GM23248 (cell line): ENCODE data around the gene PEX26. TPM values are rescaled to one million over a fixed set of nuclear protein-coding genes. Genes with fewer than 3 reads are reported as not detected.
A peak's percentile ranks its signal among the peaks of the same experiment; 100 is the strongest.

Source experiments
- DNase-seq: peaks from one replicate; pipeline ENCODE4 v3.0.0-alpha.2; 2015
- H2AFZ ChIP-seq: fragments of 200-600 bp; sonication (generic); 2 replicates; pipeline ENCODE4 v1.6.1; 2016; ENCODE audit warnings: antibody characterized with exemption
- H3F3A ChIP-seq: fragments of 200-600 bp; sonication (generic); 2 replicates; pipeline ENCODE4 v1.6.1; 2016; ENCODE audit warnings: mild to moderate bottlenecking, antibody characterized with exemption, mixed run types; ENCODE audit not compliant: insufficient read depth
- H3K27ac ChIP-seq: fragments of 200-600 bp; sonication (generic); 2 replicates; pipeline ENCODE4 v1.5.1; 2016; ENCODE audit warnings: mild to moderate bottlenecking
- H3K27me3 ChIP-seq: fragments of 200-600 bp; sonication (generic); replicated peaks from 2 replicates; pipeline ENCODE4 v1.6.1; 2016; ENCODE audit warnings: mild to moderate bottlenecking; ENCODE audit not compliant: insufficient read depth
- H3K36me3 ChIP-seq: fragments of 200-600 bp; sonication (generic); 2 replicates; pipeline ENCODE4 v1.6.1; 2016; ENCODE audit warnings: low read depth, mild to moderate bottlenecking
- H3K4me1 ChIP-seq: fragments of 200-600 bp; sonication (generic); 2 replicates; pipeline ENCODE4 v1.6.1; 2016; ENCODE audit warnings: mild to moderate bottlenecking; ENCODE audit not compliant: insufficient read depth
- H3K4me2 ChIP-seq: fragments of 200-600 bp; sonication (generic); one replicate; pipeline ENCODE4 v1.6.1; 2016; ENCODE audit warnings: mild to moderate bottlenecking; ENCODE audit not compliant: unreplicated experiment
- H3K4me3 ChIP-seq: fragments of 200-600 bp; sonication (generic); 2 replicates; pipeline ENCODE4 v1.5.1; 2016; ENCODE audit warnings: mild to moderate bottlenecking
- H3K79me2 ChIP-seq: fragments of 200-600 bp; sonication (generic); 2 replicates; pipeline ENCODE4 v1.6.1; 2016; ENCODE audit warnings: mild to moderate bottlenecking; ENCODE audit not compliant: insufficient read depth
- H3K9ac ChIP-seq: fragments of 200-600 bp; sonication (generic); 2 replicates; pipeline ENCODE4 v1.6.1; 2016; ENCODE audit warnings: mild to moderate bottlenecking
- H3K9me2 ChIP-seq: fragments of 200-600 bp; sonication (generic); 2 replicates; pipeline ENCODE4 v1.6.1; 2016; ENCODE audit warnings: mixed run types, mild to moderate bottlenecking, moderate library complexity; ENCODE audit not compliant: insufficient read depth
- H3K9me3 ChIP-seq: fragments of 200-600 bp; sonication (generic); one replicate; pipeline ENCODE4 v1.6.1; 2017; ENCODE audit warnings: low read depth
- H4K20me1 ChIP-seq: fragments of 200-600 bp; sonication (generic); 2 replicates; pipeline ENCODE4 v1.6.0; 2016; ENCODE audit not compliant: insufficient read depth
- EZH2 ChIP-seq: fragments of 200-600 bp; sonication (generic); IDR thresholded peaks from 2 replicates; pipeline ENCODE4 v1.6.1; 2018; ENCODE audit warnings: antibody characterized with exemption, mild to moderate bottlenecking; ENCODE audit not compliant: insufficient read depth, poor library complexity, severe bottlenecking
- EZH2phosphoT487 ChIP-seq: fragments of 200-600 bp; sonication (generic); IDR thresholded peaks from 2 replicates; pipeline ENCODE4 v1.6.1; 2018; ENCODE audit warnings: antibody characterized with exemption, moderate library complexity, mild to moderate bottlenecking, low read depth; ENCODE audit not compliant: insufficient read depth
- WGBS, 2 experiments: methylation state at CpG; one replicate each; pipeline ENCODE4 v1.1.6; 2015 to 2017; ENCODE audit warnings: low lambda C conversion rate in 2 of 2, low coverage in 1 of 2; ENCODE audit errors: missing lambda C conversion rate in 2 of 2; 5-methylcytosine and 5-hydroxymethylcytosine counted together
- in situ Hi-C: fragments of 300-500 bp; cut with MboI; formaldehyde crosslinking; loops from 2 replicates; pipeline ENCODE4 v1.15.0; 2020
- polyA plus RNA-seq: library from polyadenylated mRNA; unstranded; fragments of >200 nt; fragmentation: Nextera tagmentation; extraction: Ambion mirVana; gene quantifications from 2 replicates; pipeline ENCODE4 v1.2.1, GENCODE V29; 2016
- total RNA-seq: library from RNA; depleted of rRNA; stranded (reverse); fragments of >200 nt; shearing (Covaris generic); gene quantifications from 2 replicates; pipeline ENCODE4 v1.2.3, GENCODE V29; 2014

Gene PEX26
- total and polyA plus RNA-seq, 2 experiments from 2014 or later = 4.7 to 32.2 TPM

GRCh38 chr22:18088825-18089568, 11.2 kb downstream of the PEX26 start:
- Histone ChIP-seq H3K4me3 (no peak overlapping the region), H3K9ac (no peak overlapping the region), H3K9me3 (no peaks in the 10 kb centered on the region), H3K79me2 (no peaks in the 10 kb centered on the region), H3F3A (peaks cover 23% of the 10 kb centered on the region), H3K4me1 (peaks cover 15% of the 10 kb centered on the region), H3K4me2 (no peak overlapping the region), H3K27me3 (no peaks in the 10 kb centered on the region), H3K9me2 (no peaks in the 10 kb centered on the region), H3K36me3 (peaks cover 4% of the 10 kb centered on the region; the same call in 1 of the 2 replicates), H3K27ac (no peak overlapping the region), H2AFZ (no peak overlapping the region), H4K20me1 (no peaks in the 10 kb centered on the region)
- TF ChIP-seq EZH2 (no peak), EZH2phosphoT487 (no peak)
- in situ Hi-C loops = no loop called here
- WGBS, 2 experiments = 96 to 97% methylated on average over 11 of the region's 11 CpGs
- DNase-seq = no peak

DNA sequence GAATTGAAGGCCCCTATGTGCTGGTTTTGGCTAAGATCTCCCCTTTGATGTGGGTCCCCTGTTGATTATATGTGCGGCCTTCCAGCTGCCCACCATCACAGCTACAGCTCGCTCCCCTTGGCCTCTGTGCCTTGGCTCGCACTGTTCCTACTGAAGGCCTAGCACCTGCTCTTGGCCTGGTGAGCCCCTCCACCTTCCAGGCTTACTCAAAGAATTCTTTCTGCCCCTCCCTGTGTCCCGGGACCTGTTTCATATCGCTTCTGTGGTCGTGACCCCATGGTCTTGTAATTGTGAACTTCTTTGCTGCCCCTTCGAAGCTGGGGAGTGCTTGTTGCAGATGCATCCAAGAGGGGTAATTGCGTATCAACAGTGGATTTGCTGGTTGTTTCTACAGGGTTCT, 12.5 kb downstream of the PEX26 start:
- H2AFZ ChIP-seq = no peak overlapping the region
- no peaks in the 10 kb centered on the region for H4K20me1 ChIP-seq
- peaks cover 4% of the 10 kb centered on the region; the same call in 1 of the 2 replicates for H3K36me3 ChIP-seq
- no peak for TF ChIP-seq EZH2
- no peak for TF ChIP-seq EZH2phosphoT487
- no peak for DNase-seq
- H3K9me2 ChIP-seq = no peaks in the 10 kb centered on the region
- H3K4me3 ChIP-seq = no peak overlapping the region
- peaks cover 15% of the 10 kb centered on the region for H3K4me1 ChIP-seq
- H3K79me2 ChIP-seq = no peaks in the 10 kb centered on the region
- no peaks in the 10 kb centered on the region for H3K27me3 ChIP-seq
- in situ Hi-C loops = no loop called here
- H3F3A ChIP-seq = peaks cover 23% of the 10 kb centered on the region
- H3K27ac ChIP-seq = no peak overlapping the region
- 96 to 99% methylated on average over 8 of the region's 8 CpGs for WGBS, 2 experiments
- H3K9me3 ChIP-seq = no peaks in the 10 kb centered on the region
- H3K4me2 ChIP-seq = no peak overlapping the region
- no peak overlapping the region for H3K9ac ChIP-seq

DNA sequence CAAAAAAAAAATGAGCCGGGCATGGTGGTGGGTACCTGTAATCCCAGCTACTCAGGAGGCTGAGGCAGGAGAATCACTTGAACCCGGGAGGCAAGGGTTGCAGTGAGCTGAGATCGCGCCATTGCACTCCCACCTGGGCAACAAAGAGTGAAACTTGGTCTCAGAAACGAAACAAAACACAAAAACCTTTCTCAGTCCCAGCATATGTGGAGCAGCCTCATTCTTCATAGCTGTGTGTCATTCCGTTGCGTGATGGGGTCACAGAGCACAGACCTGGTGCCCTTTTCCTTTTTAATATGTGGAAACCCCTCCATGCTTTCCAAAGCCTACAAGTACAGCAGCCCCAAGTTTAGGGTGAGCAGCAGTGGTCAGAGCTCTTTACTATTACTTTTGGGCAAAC, 13.7 kb downstream of the PEX26 start:
- TF ChIP-seq EZH2 (no peak), EZH2phosphoT487 (no peak)
- WGBS, 2 experiments = 33 to 36% methylated on average over 7 of the region's 7 CpGs
- peak overlapping the region; percentile 74 for H2AFZ ChIP-seq
- H4K20me1 ChIP-seq = no peaks in the 10 kb centered on the region
- peak; percentile 58 for DNase-seq
- H3K36me3 ChIP-seq = no peaks in the 10 kb centered on the region
- in situ Hi-C loops = no loop called here
- H3F3A ChIP-seq = peaks cover 23% of the 10 kb centered on the region
- peak overlapping the region; percentile 95 for H3K27ac ChIP-seq
- peak overlapping the region; percentile 83 for H3K4me2 ChIP-seq
- peak overlapping the region; percentile 63 for H3K4me3 ChIP-seq
- H3K9ac ChIP-seq = peak overlapping the region; percentile 84
- H3K79me2 ChIP-seq = no peaks in the 10 kb centered on the region
- no peaks in the 10 kb centered on the region for H3K27me3 ChIP-seq
- H3K9me2 ChIP-seq = no peaks in the 10 kb centered on the region
- H3K4me1 ChIP-seq = peaks cover 15% of the 10 kb centered on the region
- H3K9me3 ChIP-seq = no peaks in the 10 kb centered on the region

GRCh38 chr22:18091916-18092526, 14.2 kb downstream of the PEX26 start:
- Histone ChIP-seq H3K27ac (peak overlapping the region; percentile 95), H3K4me2 (peak overlapping the region; percentile 83)

More at GRCh38 chr22:18091916-18092526, 14.2 kb downstream of the PEX26 start:
- in situ Hi-C loops = no loop called here
- H3F3A ChIP-seq = peaks cover 23% of the 10 kb centered on the region
- H4K20me1 ChIP-seq = no peaks in the 10 kb centered on the region
- H3K4me3 ChIP-seq = peak overlapping the region; percentile 63
- no peaks in the 10 kb centered on the region for H3K9me2 ChIP-seq
- H3K27me3 ChIP-seq = no peaks in the 10 kb centered on the region
- H3K36me3 ChIP-seq = no peaks in the 10 kb centered on the region
- H3K9me3 ChIP-seq = no peaks in the 10 kb centered on the region
- no peak for TF ChIP-seq EZH2phosphoT487
- no peak for TF ChIP-seq EZH2
- DNase-seq = peak; percentile 92
- H2AFZ ChIP-seq = peak overlapping the region; percentile 74
- peak overlapping the region; percentile 84 for H3K9ac ChIP-seq
- WGBS, 2 experiments = 2 to 5% methylated on average over 22 of the region's 22 CpGs
- H3K79me2 ChIP-seq = no peaks in the 10 kb centered on the region
- H3K4me1 ChIP-seq = peaks cover 15% of the 10 kb centered on the region
